GM13977 (cell line): ENCODE measurements around the gene MTHFR.
A peak's percentile ranks its signal among the peaks of the same experiment; 100 is the strongest.

ENCODE experiments used
- DNase-seq: peaks from one replicate; pipeline ENCODE4 v3.0.0; 2012; ENCODE audit warnings: low spot score
- CTCF ChIP-seq: IDR thresholded peaks from 2 replicates; pipeline ENCODE4 v1.5.1; 2012; ENCODE audit warnings: mild to moderate bottlenecking, control low read depth; ENCODE audit not compliant: insufficient read depth; ENCODE audit errors: extremely low read depth, missing control alignments
- in situ Hi-C: fragments of 300-500 bp; cut with MboI; formaldehyde crosslinking; loops from one replicate; pipeline ENCODE4 v1.12.0; 2022; ENCODE audit warnings: low sequenced_read_pairs, low pct_unique_long_range_greater_than_20kb, mixed read lengths, inconsistent platforms; ENCODE audit not compliant: unreplicated experiment

MTHFR gene

DNA sequence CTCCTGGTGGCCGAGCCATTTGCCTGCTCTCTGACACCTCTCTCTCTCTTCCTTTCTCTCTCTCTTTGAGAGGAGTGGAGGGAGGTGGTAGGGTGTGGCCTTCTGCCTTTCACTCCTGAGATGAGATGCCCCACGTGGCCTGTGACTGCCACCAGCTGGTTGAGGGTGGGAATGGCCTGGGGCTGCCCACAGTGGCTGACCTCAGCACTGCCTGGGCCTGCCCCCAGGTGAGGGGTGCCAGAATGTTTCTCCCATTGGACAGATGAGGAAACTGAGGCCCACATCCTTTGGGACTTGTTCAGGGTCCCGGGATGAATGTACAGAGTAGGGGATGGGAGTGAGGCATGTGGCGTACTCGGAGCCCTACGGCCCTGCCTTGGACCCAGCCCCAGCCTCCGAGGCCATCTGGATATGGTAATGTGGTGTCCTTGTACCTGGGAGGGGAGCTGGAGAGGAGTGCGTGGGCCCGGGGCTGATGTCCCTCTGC is 56.5 kb downstream of the MTHFR start:
- peak; percentile 79 for DNase-seq
- in situ Hi-C loops, result no loop called here
- peak; percentile 59 for TF ChIP-seq CTCF

DNA sequence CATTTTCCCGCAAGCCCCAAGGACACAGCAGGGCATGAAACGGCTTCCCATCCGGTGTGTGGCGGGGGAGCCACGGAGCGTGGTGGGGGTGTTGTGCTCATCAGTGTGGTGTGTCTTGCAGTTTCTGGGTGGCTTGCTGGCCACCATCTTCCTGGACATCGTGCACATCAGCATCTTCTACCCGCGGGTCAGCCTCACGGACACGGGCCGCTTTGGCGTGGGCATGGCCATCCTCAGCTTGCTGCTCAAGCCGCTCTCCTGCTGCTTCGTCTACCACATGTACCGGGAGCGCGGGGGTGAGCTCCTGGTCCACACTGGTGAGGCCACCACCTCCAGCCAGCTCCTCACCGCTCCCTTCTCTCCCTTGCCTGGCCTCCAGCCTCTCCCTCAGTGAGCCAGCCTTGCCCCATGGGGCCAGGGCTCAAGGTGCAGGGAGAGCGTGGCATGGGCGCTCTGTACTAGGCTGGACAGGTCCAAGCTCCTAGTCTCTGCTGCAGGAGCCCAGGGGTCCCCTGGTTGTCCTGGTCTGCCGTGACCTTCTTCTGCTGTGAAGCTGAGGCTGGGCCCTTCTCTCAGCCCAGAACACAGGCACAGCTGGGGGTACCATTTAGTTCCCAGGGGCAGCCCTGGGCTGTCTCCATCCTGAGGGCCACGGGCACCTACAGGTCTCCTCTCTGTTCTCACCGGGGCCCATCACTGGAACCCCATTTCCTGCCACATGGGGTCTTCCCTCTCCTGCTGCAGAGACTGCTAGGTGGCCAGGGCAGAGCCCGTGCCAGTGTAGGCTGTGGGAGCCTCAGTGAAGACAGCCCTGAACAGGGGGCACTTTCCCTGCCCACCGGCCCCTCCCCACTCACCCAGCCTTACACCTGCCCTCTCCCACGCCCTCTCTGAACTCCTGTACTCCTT is 57.2 kb downstream of the MTHFR start:
- DNase-seq, result no peak
- TF ChIP-seq CTCF, result no peak
- in situ Hi-C loops, result no loop called here

GRCh38 chr1:11746795-11747487 is 58.8 kb downstream of the MTHFR start:
- in situ Hi-C loops, result no loop called here
- no peak for DNase-seq
- TF ChIP-seq CTCF, result no peak

DNA sequence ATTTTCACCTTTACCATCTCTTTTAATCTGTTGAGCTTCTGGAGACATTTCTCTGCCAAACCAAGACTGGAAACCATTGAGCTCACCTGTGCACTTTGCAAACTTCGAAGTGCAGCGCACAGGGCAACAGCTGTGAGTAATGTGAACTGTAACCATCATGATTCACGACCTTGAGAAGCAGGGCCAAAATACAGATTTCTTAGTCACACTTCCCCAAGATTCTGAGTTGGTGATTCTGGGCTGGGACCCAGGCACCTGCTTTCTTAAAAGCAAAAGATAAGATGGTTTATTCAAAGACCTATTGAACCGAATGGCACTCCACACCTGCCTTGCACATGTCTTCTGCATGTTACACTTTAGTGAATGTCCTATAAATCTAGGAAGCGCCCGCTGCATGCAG is 59.7 kb downstream of the MTHFR start:
- DNase-seq, result no peak
- in situ Hi-C loops, result no loop called here
- TF ChIP-seq CTCF, result no peak

DNA sequence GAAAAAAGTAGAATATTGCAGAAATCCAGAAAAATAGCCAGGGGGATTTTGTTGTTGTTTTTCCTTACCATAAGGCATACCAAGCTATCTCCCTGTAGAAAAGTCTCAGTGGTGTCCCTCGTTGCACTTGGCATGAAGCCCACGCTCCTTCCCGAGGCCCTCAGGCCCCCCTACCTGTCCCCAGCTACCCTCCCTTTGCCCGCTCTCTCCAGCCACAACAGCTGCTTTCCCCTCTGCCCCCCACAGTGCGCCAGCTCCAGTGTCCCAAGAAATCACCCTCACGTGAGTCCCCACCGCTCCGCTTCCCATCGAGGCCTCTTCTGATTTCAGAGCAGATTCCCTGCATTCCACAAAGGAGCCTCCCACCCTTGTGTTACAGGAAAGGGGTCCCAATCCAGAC is 61.5 kb downstream of the MTHFR start:
- in situ Hi-C loops, result no loop called here
- DNase-seq, result no peak
- TF ChIP-seq CTCF, result no peak

GRCh38 chr1:11741919-11742558 is 63.7 kb downstream of the MTHFR start:
- DNase-seq, result no peak
- in situ Hi-C loops, result no loop called here
- TF ChIP-seq CTCF, result no peak
